GM19452 (cell line): ENCODE measurements around the gene CDCA5.
"Not testable (repeated sequence)": the region's sequence is repeated elsewhere in the genome, so short reads cannot be mapped to it uniquely, and the experiment has no call there.

ENCODE experiments used
- ATAC-seq: cut with Tn5 transposase; IDR thresholded peaks from one replicate; pipeline ENCODE4 v1.9.1; 2021; ENCODE audit not compliant: unreplicated experiment

Gene CDCA5

GRCh38 chr11:65119670-65119995, 35.8 kb upstream of the CDCA5 start:
- no peak for ATAC-seq

DNA sequence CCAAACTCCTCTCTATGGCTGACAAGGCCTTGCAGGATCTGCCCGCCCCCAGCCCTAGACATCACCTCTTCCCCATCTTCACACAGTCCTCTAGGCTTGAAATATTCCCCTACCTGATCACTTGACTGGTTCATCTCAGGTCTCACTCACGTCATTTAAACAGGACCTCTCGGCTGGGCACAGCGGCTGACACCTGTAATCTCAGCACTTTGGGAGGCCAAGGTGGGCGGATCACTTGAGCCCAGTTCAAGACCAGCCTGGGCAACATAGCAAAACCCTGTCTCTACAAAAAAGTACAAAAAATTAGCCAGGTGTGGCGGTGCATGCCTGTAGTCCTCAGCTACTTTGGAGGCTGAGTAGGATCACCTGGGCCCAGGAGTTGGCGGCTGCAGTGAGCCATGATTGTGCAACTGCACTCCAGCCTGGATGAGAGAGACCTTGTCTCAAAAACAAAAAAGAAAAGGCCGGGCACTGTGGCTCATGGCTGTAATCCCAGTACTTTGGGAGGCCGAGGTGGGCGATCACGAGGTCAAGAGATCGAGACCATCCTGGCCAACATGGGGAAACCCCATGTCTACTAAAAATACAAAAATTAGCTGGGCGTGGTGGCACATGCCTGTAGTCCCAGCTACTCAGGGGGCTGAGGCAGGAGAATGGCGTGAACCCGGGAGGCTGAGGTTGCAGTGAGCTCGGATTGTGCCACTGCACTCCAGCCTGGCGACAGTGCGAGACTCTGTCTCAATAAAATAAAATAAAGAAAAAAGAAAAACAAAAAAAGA, 35.2 kb upstream of the CDCA5 start:
- not testable (repeated sequence) for ATAC-seq

DNA sequence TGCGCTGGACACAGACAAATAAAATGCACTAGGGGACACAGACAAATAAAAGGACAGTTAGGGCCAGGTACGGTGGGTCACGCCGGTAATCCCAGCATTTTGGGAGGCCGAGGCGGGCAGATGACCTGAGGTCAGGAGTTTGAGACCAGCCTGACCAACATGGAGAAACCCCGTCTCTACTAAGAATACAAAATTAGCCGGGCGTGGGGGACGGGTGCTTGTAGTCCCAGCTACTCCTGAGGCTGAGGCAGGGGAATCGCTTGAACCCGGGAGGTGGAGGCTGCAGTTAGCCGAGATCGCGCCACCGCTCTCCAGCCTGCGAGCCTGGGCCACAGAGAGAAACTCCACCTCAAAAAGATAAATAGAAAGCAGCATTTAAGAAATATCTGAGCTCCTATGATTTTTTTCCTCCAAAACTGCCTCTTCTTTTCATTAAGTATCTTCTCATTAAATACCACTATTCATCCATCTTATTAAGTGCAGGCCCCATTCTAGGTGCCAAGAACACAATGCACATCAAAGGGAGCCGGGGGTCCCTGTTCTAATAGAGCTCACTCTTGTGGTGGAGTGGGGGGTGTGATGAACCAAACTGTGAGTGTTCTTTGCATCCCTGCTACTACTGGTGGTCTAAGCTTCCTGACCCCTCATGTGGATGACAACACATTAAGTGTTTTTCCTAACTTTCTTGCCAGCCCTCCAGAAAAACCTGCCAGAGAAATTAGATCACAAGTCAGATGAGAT, 34.4 kb upstream of the CDCA5 start:
- ATAC-seq, result no peak

GRCh38 chr11:65117206-65118096, 33.6 kb upstream of the CDCA5 start, which contains the start of gene ZNHIT2:
Gene ZNHIT2 (minus strand): TSS chr11:65117701. CDS start chr11:65117653, 48 bp downstream.
- ATAC-seq, result peak; percentile 61

- ATAC-seq, result no peak
These were observed 32.7 kb upstream of the CDCA5 start for GRCh38 chr11:65116370-65117205.

DNA sequence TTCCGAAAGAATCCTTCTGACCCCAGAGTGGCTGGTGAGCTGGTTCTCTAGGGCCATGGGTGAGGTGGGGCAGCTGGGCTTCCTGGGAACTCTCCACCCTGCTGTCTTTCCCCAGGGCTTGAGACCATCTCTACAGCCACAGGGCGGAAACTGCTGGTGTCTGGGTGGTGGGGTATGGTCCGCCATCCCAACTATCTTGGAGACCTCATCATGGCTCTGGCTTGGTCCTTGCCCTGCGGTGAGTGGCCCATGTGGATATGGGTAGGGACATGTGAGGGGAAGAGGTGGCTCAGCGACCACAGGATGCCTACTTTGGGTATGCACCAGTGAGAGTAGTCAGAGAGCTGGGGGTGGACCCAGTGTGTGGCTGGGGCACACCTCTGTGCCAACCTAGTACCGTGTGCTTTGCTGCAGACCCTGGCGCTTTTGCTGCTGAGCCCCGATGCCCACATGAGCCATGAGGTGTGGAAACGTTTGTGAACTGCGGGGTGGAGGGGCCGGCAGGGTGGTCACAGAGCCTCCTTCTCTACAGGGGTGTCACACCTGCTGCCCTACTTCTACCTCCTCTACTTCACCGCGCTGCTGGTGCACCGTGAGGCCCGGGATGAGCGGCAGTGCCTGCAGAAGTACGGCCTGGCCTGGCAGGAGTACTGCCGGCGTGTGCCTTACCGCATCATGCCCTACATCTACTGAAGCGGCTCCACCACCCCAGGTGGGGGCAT, 31.7 kb upstream of the CDCA5 start:
- no peak for ATAC-seq

GRCh38 chr11:65114538-65115171, 30.8 kb upstream of the CDCA5 start:
- no peak for ATAC-seq

DNA sequence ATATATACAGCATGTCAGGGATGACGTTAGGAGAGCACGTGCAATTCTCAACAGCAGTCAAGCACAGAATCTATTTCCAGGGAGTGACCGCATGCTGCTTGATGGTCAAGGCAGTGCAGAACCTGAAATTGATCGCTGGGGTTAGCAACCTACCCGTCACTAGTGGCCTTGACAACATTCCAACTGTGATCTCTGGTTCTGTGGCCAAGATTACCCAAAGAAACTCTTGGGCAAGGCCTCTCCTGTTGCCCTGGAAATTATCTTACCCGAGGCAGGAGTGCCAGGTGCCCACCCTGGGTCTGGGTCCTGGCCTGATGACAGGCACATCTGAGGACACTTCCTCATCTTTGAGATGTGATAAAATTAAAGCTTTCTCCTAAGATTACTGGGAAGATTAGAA, 30.0 kb upstream of the CDCA5 start:
- no peak for ATAC-seq

DNA sequence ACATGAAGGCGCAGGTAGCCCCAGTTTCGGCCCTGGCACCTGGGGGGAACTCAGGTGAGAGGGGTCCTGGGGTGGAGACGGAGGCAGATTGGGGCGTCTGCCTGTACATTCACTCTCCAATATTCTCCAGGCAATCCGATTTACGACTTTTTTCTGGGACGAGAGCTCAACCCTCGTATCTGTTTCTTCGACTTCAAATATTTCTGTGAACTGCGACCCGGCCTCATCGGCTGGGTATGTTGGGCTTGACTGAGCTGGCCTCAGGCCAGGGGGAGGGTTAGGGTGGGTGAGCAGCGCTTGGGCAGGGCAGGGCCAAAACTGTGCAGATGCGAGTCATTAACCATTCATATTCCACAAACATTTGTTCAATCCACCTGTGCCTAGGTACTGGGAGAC, 29.5 kb upstream of the CDCA5 start:
- ATAC-seq, result no peak

- ATAC-seq, result no peak
These were observed 28.9 kb upstream of the CDCA5 start for GRCh38 chr11:65112546-65113360.

- ATAC-seq, result peak; percentile 58
These were observed 28.1 kb upstream of the CDCA5 start, which contains the start of gene TM7SF2 for GRCh38 chr11:65111744-65112545. Gene TM7SF2 (plus strand): TSS chr11:65111872. CDS start chr11:65112016, 144 bp downstream.

GRCh38 chr11:65111159-65111743, 27.4 kb upstream of the CDCA5 start:
- ATAC-seq, result no peak

DNA sequence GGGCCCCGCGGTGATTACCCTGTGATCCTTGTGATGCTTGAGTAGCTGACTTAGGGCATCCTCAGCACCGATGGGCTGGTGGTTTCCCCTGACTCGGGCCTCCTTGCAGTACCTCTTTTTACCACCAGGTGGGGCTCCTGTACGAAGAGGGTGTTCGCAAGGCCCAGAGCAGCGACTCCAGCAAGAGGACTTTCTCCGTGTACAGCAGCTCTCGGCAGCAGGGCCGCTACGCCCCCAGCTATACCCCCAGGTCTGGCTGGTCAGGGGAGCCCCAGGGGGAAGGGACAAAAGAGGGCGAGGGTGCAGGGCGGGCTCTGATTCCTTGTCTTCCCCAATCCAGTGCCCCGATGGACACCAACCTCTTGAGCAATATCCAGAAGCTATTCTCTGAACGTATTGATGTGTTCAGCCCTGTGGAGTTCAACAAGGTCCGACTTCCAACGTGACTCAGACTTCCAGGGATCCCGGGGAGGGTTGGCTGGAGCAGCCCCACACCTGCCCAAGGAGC, 26.6 kb upstream of the CDCA5 start:
- no peak for ATAC-seq

GRCh38 chr11:65109231-65110198, 25.7 kb upstream of the CDCA5 start:
- no peak for ATAC-seq

DNA sequence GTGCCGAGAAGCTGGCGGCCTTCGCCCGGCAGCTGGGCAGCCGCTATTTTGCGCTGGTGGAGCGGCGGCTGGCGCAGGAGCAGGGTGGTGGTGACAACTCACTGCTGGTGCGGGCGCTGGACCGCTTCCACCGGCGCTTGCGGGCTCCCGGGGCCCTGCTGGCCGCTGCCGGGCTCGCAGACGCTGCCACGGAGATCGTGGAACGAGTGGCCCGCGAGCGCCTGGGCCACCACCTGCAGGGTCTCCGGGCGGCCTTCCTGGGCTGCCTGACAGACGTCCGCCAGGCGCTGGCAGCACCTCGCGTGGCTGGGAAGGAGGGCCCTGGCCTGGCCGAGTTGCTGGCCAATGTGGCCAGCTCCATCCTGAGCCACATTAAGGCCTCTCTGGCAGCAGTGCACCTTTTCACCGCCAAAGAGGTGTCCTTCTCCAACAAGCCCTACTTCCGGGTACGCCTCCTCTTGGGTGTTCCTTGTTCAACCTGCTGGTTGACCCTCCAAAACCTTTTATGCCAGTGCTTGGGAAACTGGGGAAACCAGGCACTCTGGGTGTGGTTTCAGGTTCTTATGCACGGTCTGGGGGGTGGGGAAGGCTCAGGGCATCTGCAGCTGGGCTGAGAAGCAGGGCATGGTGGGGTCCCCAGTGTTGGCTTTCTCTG, 24.8 kb upstream of the CDCA5 start:
- no peak for ATAC-seq
